ENCODE data around the gene TMEM178B. TPM values are rescaled to one million over a fixed set of nuclear protein-coding genes. Genes with fewer than 3 reads are reported as not detected.
"Not testable (repeated sequence)": the region's sequence is repeated elsewhere in the genome, so short reads cannot be mapped to it uniquely, and the experiment has no call there.

TMEM178B gene
- total RNA-seq, 1 experiment from 2014 or later = not detected

GRCh38 chr7:141400356-141400755 lies 326.5 kb downstream of the TMEM178B start:
- ChIA-PET POLR2A (ENCODE audit: unreplicated experiment) (no interaction called here), CTCF (no interaction called here)
- no peak overlapping the region for H3K4me2 ChIP-seq
- H3F3A ChIP-seq (ENCODE audit: insufficient read depth, low read depth) = no peaks in the 10 kb centered on the region
- intact Hi-C loops (cut with micrococcal nuclease; ENCODE audit: unreplicated experiment) = no loop called here
- H3K36me3 ChIP-seq (ENCODE audit: low read depth) = no peaks in the 10 kb centered on the region
- no peaks in the 10 kb centered on the region for H3K79me2 ChIP-seq (ENCODE audit: low read depth)
- no peaks in the 10 kb centered on the region for H3K4me1 ChIP-seq (replicated peaks; ENCODE audit: insufficient read depth)
- no TSS peak for BruUV-seq (replicated peaks)
- no peaks in the 10 kb centered on the region for H4K20me1 ChIP-seq (ENCODE audit: insufficient read depth)
- no peak overlapping the region for H2AFZ ChIP-seq
- H3K9me3 ChIP-seq (ENCODE audit: insufficient read depth, low read depth) = no peaks in the 10 kb centered on the region
- DNase-seq = no peak
- no peak overlapping the region for H3K27ac ChIP-seq
- H3K4me3 ChIP-seq = no peak overlapping the region
- TF ChIP-seq, protein P1, sequence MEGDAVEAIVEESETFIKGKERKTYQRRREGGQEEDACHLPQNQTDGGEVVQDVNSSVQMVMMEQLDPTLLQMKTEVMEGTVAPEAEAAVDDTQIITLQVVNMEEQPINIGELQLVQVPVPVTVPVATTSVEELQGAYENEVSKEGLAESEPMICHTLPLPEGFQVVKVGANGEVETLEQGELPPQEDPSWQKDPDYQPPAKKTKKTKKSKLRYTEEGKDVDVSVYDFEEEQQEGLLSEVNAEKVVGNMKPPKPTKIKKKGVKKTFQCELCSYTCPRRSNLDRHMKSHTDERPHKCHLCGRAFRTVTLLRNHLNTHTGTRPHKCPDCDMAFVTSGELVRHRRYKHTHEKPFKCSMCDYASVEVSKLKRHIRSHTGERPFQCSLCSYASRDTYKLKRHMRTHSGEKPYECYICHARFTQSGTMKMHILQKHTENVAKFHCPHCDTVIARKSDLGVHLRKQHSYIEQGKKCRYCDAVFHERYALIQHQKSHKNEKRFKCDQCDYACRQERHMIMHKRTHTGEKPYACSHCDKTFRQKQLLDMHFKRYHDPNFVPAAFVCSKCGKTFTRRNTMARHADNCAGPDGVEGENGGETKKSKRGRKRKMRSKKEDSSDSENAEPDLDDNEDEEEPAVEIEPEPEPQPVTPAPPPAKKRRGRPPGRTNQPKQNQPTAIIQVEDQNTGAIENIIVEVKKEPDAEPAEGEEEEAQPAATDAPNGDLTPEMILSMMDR (conservative IDR thresholded peaks at IDR 0.05) = no peak
- TF ChIP-seq EZH2 (IDR thresholded peaks at IDR 0.05; ENCODE audit: low read depth) = no peak
- peaks cover 95% of the 10 kb centered on the region for H3K27me3 ChIP-seq (ENCODE audit: insufficient read depth, low read depth)
- H3K9me2 ChIP-seq (ENCODE audit: insufficient read depth) = no peaks in the 10 kb centered on the region

DNA sequence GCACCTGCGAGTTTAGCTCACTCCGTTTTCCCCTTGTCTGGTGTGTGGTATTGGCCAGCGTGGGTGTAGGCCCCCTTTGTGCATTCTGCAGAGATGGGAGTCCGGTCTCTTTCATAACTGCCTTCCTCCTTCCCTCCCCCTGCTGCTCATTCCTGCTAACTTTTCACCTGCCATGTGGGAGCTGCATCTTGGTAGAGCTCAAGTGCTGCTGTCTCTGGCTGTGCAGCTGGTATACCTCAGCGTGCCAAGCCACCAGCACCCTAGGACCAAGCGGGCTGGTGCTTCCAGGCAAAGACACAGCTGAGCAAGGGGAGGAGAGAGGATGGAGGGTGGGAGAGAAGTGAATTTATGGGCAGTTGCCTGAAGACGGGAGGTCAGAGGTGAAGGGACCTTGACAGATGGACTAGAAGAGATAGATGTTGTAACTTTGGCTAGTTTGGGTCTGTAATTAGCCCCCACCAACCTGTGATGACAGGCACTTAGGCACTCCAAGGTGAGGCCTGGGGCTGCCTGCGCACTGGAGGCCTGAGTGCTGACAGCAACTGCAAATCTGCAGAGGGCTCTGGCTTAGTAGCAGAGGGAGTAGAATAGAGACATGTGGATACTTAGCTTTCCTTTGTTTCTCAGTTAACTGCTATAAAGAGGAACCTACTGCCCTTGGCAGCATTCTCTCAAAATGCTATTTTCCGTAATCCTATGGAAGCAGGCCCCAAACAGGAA lies 328.6 kb downstream of the TMEM178B start:
- Histone ChIP-seq H4K20me1 (ENCODE audit: insufficient read depth) (no peaks in the 10 kb centered on the region), H3K9me3 (ENCODE audit: insufficient read depth, low read depth) (no peaks in the 10 kb centered on the region), H3K36me3 (ENCODE audit: low read depth) (no peaks in the 10 kb centered on the region), H3F3A (ENCODE audit: insufficient read depth, low read depth) (no peaks in the 10 kb centered on the region), H3K4me1 (replicated peaks; ENCODE audit: insufficient read depth) (no peaks in the 10 kb centered on the region), H3K27ac (no peak overlapping the region), H3K27me3 (ENCODE audit: insufficient read depth, low read depth) (peaks cover 85% of the 10 kb centered on the region), H3K9me2 (ENCODE audit: insufficient read depth) (no peaks in the 10 kb centered on the region), H2AFZ (no peak overlapping the region), H3K4me2 (no peak overlapping the region), H3K79me2 (ENCODE audit: low read depth) (no peaks in the 10 kb centered on the region), H3K4me3 (no peak overlapping the region)
- DNase-seq = no peak
- ChIA-PET CTCF (no interaction called here), POLR2A (ENCODE audit: unreplicated experiment) (no interaction called here)
- intact Hi-C loops (cut with micrococcal nuclease; ENCODE audit: unreplicated experiment) = no loop called here
- TF ChIP-seq, protein P1 (conservative IDR thresholded peaks at IDR 0.05) = no peak
- TF ChIP-seq EZH2 (IDR thresholded peaks at IDR 0.05; ENCODE audit: low read depth) = no peak
- BruUV-seq (replicated peaks) = no TSS peak

DNA sequence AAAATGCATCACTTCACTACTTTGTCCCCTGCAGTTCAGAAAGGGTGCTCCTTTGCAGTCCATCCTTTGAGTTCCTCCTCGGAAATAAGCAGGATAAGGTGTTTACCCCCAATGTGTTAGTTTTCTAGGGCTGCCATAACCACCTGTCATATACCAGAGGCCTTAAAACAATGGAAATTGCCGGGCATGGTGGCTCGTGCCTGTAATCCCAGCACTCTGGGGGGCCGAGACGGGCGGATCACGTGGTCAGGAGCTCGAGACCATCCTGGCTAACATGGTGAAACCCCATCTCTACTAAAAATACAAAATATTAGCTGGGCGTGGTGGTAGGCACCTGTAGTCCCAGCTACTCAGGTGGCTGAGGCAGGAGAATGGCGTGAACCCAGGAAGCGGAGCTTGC lies 330.0 kb downstream of the TMEM178B start:
- H3K4me2 ChIP-seq; H3K79me2 ChIP-seq (ENCODE audit: low read depth); H3K27ac ChIP-seq; intact Hi-C loops (cut with micrococcal nuclease; ENCODE audit: unreplicated experiment); H3F3A ChIP-seq (ENCODE audit: insufficient read depth, low read depth); POLR2A ChIA-PET (ENCODE audit: unreplicated experiment); H3K9me3 ChIP-seq (ENCODE audit: insufficient read depth, low read depth); H3K36me3 ChIP-seq (ENCODE audit: low read depth); H4K20me1 ChIP-seq (ENCODE audit: insufficient read depth); CTCF ChIA-PET; H2AFZ ChIP-seq; H3K4me3 ChIP-seq; H3K4me1 ChIP-seq (replicated peaks; ENCODE audit: insufficient read depth); H3K9me2 ChIP-seq (ENCODE audit: insufficient read depth); BruUV-seq (replicated peaks); DNase-seq: not testable (repeated sequence)
- H3K27me3 ChIP-seq (ENCODE audit: insufficient read depth, low read depth) = peaks cover 82% of the 10 kb centered on the region

GRCh38 chr7:141406347-141406746 lies 332.5 kb downstream of the TMEM178B start:
- H3K27me3 ChIP-seq (ENCODE audit: insufficient read depth, low read depth) = peaks cover 76% of the 10 kb centered on the region
- CTCF ChIA-PET = no interaction called here
- H3K4me1 ChIP-seq (replicated peaks; ENCODE audit: insufficient read depth) = no peaks in the 10 kb centered on the region
- H3K27ac ChIP-seq = no peak overlapping the region
- BruUV-seq (replicated peaks) = no TSS peak
- H3K36me3 ChIP-seq (ENCODE audit: low read depth) = no peaks in the 10 kb centered on the region
- DNase-seq = no peak
- no peak overlapping the region for H3K4me2 ChIP-seq
- intact Hi-C loops (cut with micrococcal nuclease; ENCODE audit: unreplicated experiment) = no loop called here
- TF ChIP-seq, protein P1 (conservative IDR thresholded peaks at IDR 0.05) = no peak
- TF ChIP-seq EZH2 (IDR thresholded peaks at IDR 0.05; ENCODE audit: low read depth) = no peak
- POLR2A ChIA-PET (ENCODE audit: unreplicated experiment) = no interaction called here
- no peaks in the 10 kb centered on the region for H3F3A ChIP-seq (ENCODE audit: insufficient read depth, low read depth)
- H3K9me3 ChIP-seq (ENCODE audit: insufficient read depth, low read depth) = no peaks in the 10 kb centered on the region
- no peak overlapping the region for H2AFZ ChIP-seq
- no peaks in the 10 kb centered on the region for H3K9me2 ChIP-seq (ENCODE audit: insufficient read depth)
- no peaks in the 10 kb centered on the region for H3K79me2 ChIP-seq (ENCODE audit: low read depth)
- H4K20me1 ChIP-seq (ENCODE audit: insufficient read depth) = no peaks in the 10 kb centered on the region
- no peak overlapping the region for H3K4me3 ChIP-seq

Measured in PC-9 (cell line).